H9 (cell line): ENCODE data around the gene MAPK8IP1. TPM values are rescaled to one million over a fixed set of nuclear protein-coding genes. Genes with fewer than 3 reads are reported as not detected.

Experiments
- DNase-seq: peaks from one replicate; pipeline ENCODE4 v3.0.0-alpha.2; 2017
- H2AFZ ChIP-seq: one replicate; pipeline ENCODE4 v1.6.1; 2013; ENCODE audit warnings: mild to moderate bottlenecking, low read length, control low read depth, moderate library complexity
- H2AK5ac ChIP-seq: 2 replicates; pipeline ENCODE4 v1.6.1; 2013; ENCODE audit warnings: low read length, control low read depth, mixed read lengths; ENCODE audit not compliant: insufficient read length
- H2BK120ac ChIP-seq: one replicate; pipeline ENCODE4 v1.6.1; 2013; ENCODE audit warnings: low read depth, mild to moderate bottlenecking, low read length, control low read depth, inconsistent platforms; ENCODE audit not compliant: poor library complexity, severe bottlenecking
- H2BK12ac ChIP-seq: 2 replicates; pipeline ENCODE4 v1.6.1; 2013; ENCODE audit warnings: low read length, control low read depth, mixed read lengths, low read depth; ENCODE audit not compliant: insufficient read length
- H2BK15ac ChIP-seq: 2 replicates; pipeline ENCODE4 v1.6.1; 2013; ENCODE audit warnings: low read depth, low read length, control low read depth
- H2BK20ac ChIP-seq: one replicate; pipeline ENCODE4 v1.6.1; 2013; ENCODE audit warnings: low read depth, mild to moderate bottlenecking, low read length, control low read depth, inconsistent platforms; ENCODE audit not compliant: poor library complexity, severe bottlenecking
- H2BK5ac ChIP-seq: 2 replicates; pipeline ENCODE4 v1.6.1; 2013; ENCODE audit warnings: low read length, control low read depth, mixed read lengths; ENCODE audit not compliant: insufficient read length
- H3K14ac ChIP-seq: 2 replicates; pipeline ENCODE4 v1.6.1; 2013; ENCODE audit warnings: low read length, control low read depth; ENCODE audit not compliant: insufficient read depth
- H3K18ac ChIP-seq: 2 replicates; pipeline ENCODE4 v1.6.1; 2013; ENCODE audit warnings: low read depth, mild to moderate bottlenecking, mixed read lengths, low read length, control low read depth; ENCODE audit not compliant: insufficient read length
- H3K23ac ChIP-seq: 2 replicates; pipeline ENCODE4 v1.6.1; 2013; ENCODE audit warnings: low read length, control low read depth, mixed read lengths, low read depth; ENCODE audit not compliant: insufficient read length
- H3K23me2 ChIP-seq: 2 replicates; pipeline ENCODE4 v1.6.1; 2013; ENCODE audit warnings: low read depth, mild to moderate bottlenecking, mixed read lengths, low read length, control low read depth; ENCODE audit not compliant: insufficient read length, poor library complexity, severe bottlenecking
- H3K27ac ChIP-seq: 2 replicates; pipeline ENCODE4 v1.5.1; 2013; ENCODE audit warnings: low read length, control low read depth, mixed read lengths, low read depth; ENCODE audit not compliant: insufficient read length
- H3K27me3 ChIP-seq: 2 replicates; pipeline ENCODE4 v1.6.1; 2013; ENCODE audit warnings: low read length, control low read depth, inconsistent platforms; ENCODE audit not compliant: insufficient read depth
- H3K4ac ChIP-seq: 2 replicates; pipeline ENCODE4 v1.6.1; 2013; ENCODE audit warnings: low read depth, mild to moderate bottlenecking, control low read depth, inconsistent platforms, low read length, moderate library complexity
- H3K4me1 ChIP-seq: 2 replicates; pipeline ENCODE4 v1.6.1; 2013; ENCODE audit warnings: low read length, control low read depth, inconsistent platforms; ENCODE audit not compliant: insufficient read depth
- H3K4me2 ChIP-seq: 2 replicates; pipeline ENCODE4 v1.6.1; 2013; ENCODE audit warnings: low read length, control low read depth, mixed read lengths; ENCODE audit not compliant: insufficient read length, insufficient read depth
- H3K56ac ChIP-seq: 2 replicates; pipeline ENCODE4 v1.6.1; 2013; ENCODE audit warnings: low read depth, mild to moderate bottlenecking, mixed read lengths, low read length, control low read depth; ENCODE audit not compliant: insufficient read length
- H3K79me1 ChIP-seq: 2 replicates; pipeline ENCODE4 v1.6.1; 2013; ENCODE audit warnings: low read depth, mild to moderate bottlenecking, moderate library complexity, low read length, control low read depth, inconsistent platforms; ENCODE audit not compliant: insufficient read depth, poor library complexity, severe bottlenecking
- H3K79me2 ChIP-seq: 2 replicates; pipeline ENCODE4 v1.6.1; 2013; ENCODE audit warnings: low read length, control low read depth, inconsistent platforms; ENCODE audit not compliant: insufficient read depth
- H3K9ac ChIP-seq: 2 replicates; pipeline ENCODE4 v1.6.1; 2013; ENCODE audit warnings: low read length, control low read depth, mixed read lengths; ENCODE audit not compliant: insufficient read length; ENCODE audit errors: extremely low read depth
- H3K9me3 ChIP-seq: one replicate; pipeline ENCODE4 v1.6.1; 2013; ENCODE audit warnings: low read depth, low read length, inconsistent platforms; ENCODE audit not compliant: control insufficient read depth
- H3T11ph ChIP-seq: one replicate; pipeline ENCODE4 v1.6.1; 2013; ENCODE audit warnings: mild to moderate bottlenecking, low read length, control low read depth, inconsistent platforms
- H4K20me1 ChIP-seq: one replicate; pipeline ENCODE4 v1.6.1; 2013; ENCODE audit not compliant: control insufficient read depth, insufficient read length, insufficient read depth
- H4K5ac ChIP-seq: 2 replicates; pipeline ENCODE4 v1.6.1; 2013; ENCODE audit warnings: low read depth, mild to moderate bottlenecking, mixed read lengths, low read length, control low read depth; ENCODE audit not compliant: insufficient read length
- H4K8ac ChIP-seq: replicated peaks from 2 replicates; pipeline ENCODE4 v1.6.1; 2013; ENCODE audit warnings: low read length, control low read depth, mixed read lengths, low read depth; ENCODE audit not compliant: insufficient read length
- H4K91ac ChIP-seq: 2 replicates; pipeline ENCODE4 v1.6.1; 2013; ENCODE audit warnings: low read depth, mild to moderate bottlenecking, moderate library complexity, mixed read lengths, low read length, control low read depth; ENCODE audit not compliant: insufficient read length
- H3K27ac Mint-ChIP-seq, 3 experiments: 2 replicates in 2 of 3; 3 replicates in 1 of 3; pipeline ENCODE4 v1.8.0; 2020 to 2021; ENCODE audit warnings: mixed read lengths in 3 of 3, mild to moderate bottlenecking in 1 of 3, moderate library complexity in 1 of 3
- H3K27me3 Mint-ChIP-seq: 2 replicates; pipeline ENCODE4 v1.8.0; 2021; ENCODE audit warnings: low read depth, mild to moderate bottlenecking, moderate library complexity, mixed read lengths
- H3K36me3 Mint-ChIP-seq, 3 experiments: 2 replicates in 2 of 3; 3 replicates in 1 of 3; pipeline ENCODE4 v1.8.0; 2020 to 2021; ENCODE audit warnings: low read depth in 3 of 3, mixed read lengths in 3 of 3; ENCODE audit not compliant: insufficient read depth in 1 of 3
- H3K4me1 Mint-ChIP-seq, 2 experiments: 2 replicates each; pipeline ENCODE4 v1.8.0; 2020; ENCODE audit warnings: mixed read lengths in 2 of 2
- H3K4me3 Mint-ChIP-seq, 2 experiments: 2 replicates in 1 of 2; 3 replicates in 1 of 2; pipeline ENCODE4 v1.8.0; 2020 to 2021; ENCODE audit warnings: mild to moderate bottlenecking in 2 of 2, mixed read lengths in 2 of 2, moderate library complexity in 1 of 2
- H3K9me3 Mint-ChIP-seq, 2 experiments: 2 replicates in 1 of 2; 3 replicates in 1 of 2; pipeline ENCODE4 v1.8.0; 2020; ENCODE audit warnings: mild to moderate bottlenecking in 2 of 2, mixed read lengths in 2 of 2, moderate library complexity in 1 of 2
- WGBS: extraction: QIAGEN DNeasy Blood & Tissue Kit; methylation state at CpG from one replicate; pipeline ENCODE4 v1.1.7; 2013; ENCODE audit warnings: missing lambda C conversion rate, low lambda C conversion rate, mixed read lengths; ENCODE audit not compliant: insufficient read length; ENCODE audit errors: extremely low coverage; 5-methylcytosine and 5-hydroxymethylcytosine counted together
- total RNA-seq: library from RNA; stranded (reverse); gene quantifications from 2 replicates; pipeline ENCODE4 v1.2.1, GENCODE V29; 2021
- TF ChIP-seq, protein P1 (sequence below): fragments of 200-600 bp; sonication (generic); conservative IDR thresholded peaks from 3 replicates; pipeline ENCODE4 v1.8.0; 2021; ENCODE audit warnings: antibody characterized with exemption, mild to moderate bottlenecking

The MAPK8IP1 gene
- total RNA-seq, 1 experiment from 2014 or later: 30.2 TPM

DNA sequence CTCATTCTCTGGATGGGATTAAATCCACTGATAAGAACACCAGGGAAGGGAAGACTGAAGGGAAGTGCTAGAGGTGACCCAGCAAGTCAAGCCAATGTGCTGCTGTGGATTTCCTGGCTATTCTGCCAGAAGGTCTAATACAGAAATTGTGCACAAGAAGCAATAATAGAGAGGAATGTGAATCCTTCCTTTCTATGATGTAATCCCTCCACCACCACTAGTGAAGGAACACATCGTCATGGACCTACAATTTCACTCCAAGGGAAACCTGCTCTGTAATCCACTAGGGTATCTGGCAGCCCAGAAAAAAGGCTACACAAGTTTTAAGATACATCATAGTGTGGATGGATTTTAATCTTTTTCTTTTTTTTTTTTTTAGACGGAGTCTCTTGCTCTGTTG is 54.4 kb downstream of the MAPK8IP1 start:
- TF ChIP-seq, protein P1, sequence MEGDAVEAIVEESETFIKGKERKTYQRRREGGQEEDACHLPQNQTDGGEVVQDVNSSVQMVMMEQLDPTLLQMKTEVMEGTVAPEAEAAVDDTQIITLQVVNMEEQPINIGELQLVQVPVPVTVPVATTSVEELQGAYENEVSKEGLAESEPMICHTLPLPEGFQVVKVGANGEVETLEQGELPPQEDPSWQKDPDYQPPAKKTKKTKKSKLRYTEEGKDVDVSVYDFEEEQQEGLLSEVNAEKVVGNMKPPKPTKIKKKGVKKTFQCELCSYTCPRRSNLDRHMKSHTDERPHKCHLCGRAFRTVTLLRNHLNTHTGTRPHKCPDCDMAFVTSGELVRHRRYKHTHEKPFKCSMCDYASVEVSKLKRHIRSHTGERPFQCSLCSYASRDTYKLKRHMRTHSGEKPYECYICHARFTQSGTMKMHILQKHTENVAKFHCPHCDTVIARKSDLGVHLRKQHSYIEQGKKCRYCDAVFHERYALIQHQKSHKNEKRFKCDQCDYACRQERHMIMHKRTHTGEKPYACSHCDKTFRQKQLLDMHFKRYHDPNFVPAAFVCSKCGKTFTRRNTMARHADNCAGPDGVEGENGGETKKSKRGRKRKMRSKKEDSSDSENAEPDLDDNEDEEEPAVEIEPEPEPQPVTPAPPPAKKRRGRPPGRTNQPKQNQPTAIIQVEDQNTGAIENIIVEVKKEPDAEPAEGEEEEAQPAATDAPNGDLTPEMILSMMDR: no peak

More for the DNA sequence above, 54.4 kb downstream of the MAPK8IP1 start:
- H3K4me2 ChIP-seq: no peak overlapping the region
- no peak overlapping the region for H4K8ac ChIP-seq
- no peak overlapping the region for H2BK5ac ChIP-seq
- Mint-ChIP-seq H3K9me3 (no peaks in the 10 kb centered on the region), H3K27ac (no peak overlapping the region), H3K4me3 (no peak overlapping the region), H3K27me3 (no peaks in the 10 kb centered on the region), H3K4me1 (peaks cover 10 to 16% of the 10 kb centered on the region in 2 experiments), H3K36me3 (peaks cover 0 to 26% (median 9%) of the 10 kb centered on the region in 3 experiments; a peak in 5 of 7 replicates)
- no peak overlapping the region for H3K56ac ChIP-seq
- no peak for DNase-seq
- no peak overlapping the region for H3K4ac ChIP-seq
- no peaks in the 10 kb centered on the region for H3K79me2 ChIP-seq
- no peak overlapping the region for H2AK5ac ChIP-seq
- no peaks in the 10 kb centered on the region for H3K79me1 ChIP-seq
- no peak overlapping the region for H3K27ac ChIP-seq
- H2BK12ac ChIP-seq: no peak overlapping the region
- H3K9me3 ChIP-seq: no peaks in the 10 kb centered on the region
- no peaks in the 10 kb centered on the region for H3K27me3 ChIP-seq
- no peak overlapping the region for H2BK15ac ChIP-seq
- no peak overlapping the region for H2AFZ ChIP-seq
- no peaks in the 10 kb centered on the region for H4K20me1 ChIP-seq
- no peaks in the 10 kb centered on the region for H3K23me2 ChIP-seq
- no peak overlapping the region for H3T11ph ChIP-seq
- H3K23ac ChIP-seq: no peak overlapping the region
- H3K4me1 ChIP-seq: 0 out of 2 replicates have a peak, but pooled peaks cover 2% of the 10 kb centered on the region
- H4K5ac ChIP-seq: no peak overlapping the region
- no peak overlapping the region for H2BK20ac ChIP-seq
- no peak overlapping the region for H3K18ac ChIP-seq
- no peak overlapping the region for H3K9ac ChIP-seq
- H2BK120ac ChIP-seq: no peak overlapping the region
- WGBS: no CpG with 5 or more reads among the region's 2 CpGs
- no peak overlapping the region for H4K91ac ChIP-seq
- no peak overlapping the region for H3K14ac ChIP-seq
